ENCODE data around the gene KRT15. TPM values are rescaled to one million over a fixed set of nuclear protein-coding genes. Genes with fewer than 3 reads are reported as not detected.
A peak's percentile ranks its signal among the peaks of the same experiment; 100 is the strongest.

KRT15 gene
- total and polyA plus RNA-seq, 2 of the 8 experiments (the other 6 are each of a cell fraction or from before 2014, with no cell fraction given): 0.11 to 0.13 TPM

DNA sequence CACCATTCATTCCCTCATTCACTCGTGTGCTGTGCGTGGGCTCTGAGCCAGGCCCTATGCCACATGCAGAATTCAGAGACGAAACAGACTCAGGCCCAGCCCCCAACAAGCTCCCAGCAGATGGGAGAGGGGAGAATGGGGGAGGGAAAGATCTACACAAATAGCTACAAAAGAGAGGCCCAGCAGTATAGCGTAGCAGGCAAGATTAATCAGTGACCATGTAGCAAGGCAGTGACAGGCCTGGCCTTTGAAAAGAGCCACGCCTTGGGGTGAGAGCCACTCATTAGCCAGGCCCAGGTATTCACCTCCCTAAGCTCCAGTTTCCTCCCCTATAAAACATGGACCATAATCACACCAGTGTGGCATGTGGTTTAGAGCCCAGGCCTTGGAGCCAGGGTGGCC lies 25.8 kb upstream of the KRT15 start:
- Histone ChIP-seq H3K4me3 (ENCODE audit: extremely low read depth in 1 of 4, insufficient read depth in 2 of 4, low read depth in 3 of 4, low read length in 4 of 4) (no peak overlapping the region), H4K8ac (ENCODE audit: extremely low read depth, insufficient read depth, low read length) (peak overlapping the region; percentile 51; the same call in 1 of the 2 replicates), H2AFZ (ENCODE audit: low read length) (peak overlapping the region; percentile 81), H2BK12ac (ENCODE audit: low read depth, low read length) (peak overlapping the region; percentile 75; the same call in 1 of the 2 replicates), H4K5ac (ENCODE audit: insufficient read length, low read depth, low read length) (peak overlapping the region; percentile 23), H3K14ac (ENCODE audit: insufficient read length) (no peak overlapping the region), H4K20me1 (replicated peaks in 1 of 2; ENCODE audit: control insufficient read depth in 1 of 2, insufficient read depth in 2 of 2, low read length in 2 of 2) (no peaks in the 10 kb centered on the region), H3K27ac (ENCODE audit: low read depth, low read length) (no peak overlapping the region), H2BK15ac (ENCODE audit: low read length) (peak overlapping the region; percentile 88; the same call in 1 of the 2 replicates), H3K79me2 (ENCODE audit: control insufficient read depth in 1 of 2, insufficient read depth in 2 of 2, low read length in 2 of 2) (no peaks in the 10 kb centered on the region), H3K23ac (ENCODE audit: insufficient read length) (no peak overlapping the region), H3K4me2 (ENCODE audit: insufficient read depth in 1 of 2, low read depth in 2 of 2, low read length in 2 of 2) (peak overlapping the region in 1 of 2 experiments; percentile 21; a peak in 1 of 4 replicates), H3K9me3 (ENCODE audit: insufficient read depth in 2 of 2, low read depth in 1 of 2, low read length in 1 of 2) (no peaks in the 10 kb centered on the region; a peak in 1 of 4 replicates), H3K4me1 (replicated peaks in 1 of 4; ENCODE audit: control insufficient read depth in 3 of 4, insufficient read depth in 4 of 4, low read length in 3 of 4) (peaks cover 8 to 28% (median 16%) of the 10 kb centered on the region in 4 experiments), H3K27me3 (replicated peaks in 1 of 4; ENCODE audit: control insufficient read depth in 3 of 4, extremely low read depth in 1 of 4, insufficient read depth in 3 of 4, low read length in 3 of 4) (no peaks in the 10 kb centered on the region; a peak in 1 of 7 replicates), H3K23me2 (ENCODE audit: low read depth, low read length) (no peaks in the 10 kb centered on the region), H3K9ac (replicated peaks in 1 of 4; ENCODE audit: extremely low read depth in 1 of 4, low read depth in 3 of 4, low read length in 3 of 4) (no peak overlapping the region), H3K79me1 (ENCODE audit: low read depth, low read length) (no peaks in the 10 kb centered on the region), H3K56ac (replicated peaks; ENCODE audit: insufficient read length, low read depth, low read length) (no peak overlapping the region), H2AK5ac (ENCODE audit: low read depth, low read length) (no peak overlapping the region; the same call in 1 of the 2 replicates), H3K4ac (replicated peaks; ENCODE audit: insufficient read length, low read depth, low read length) (peak overlapping the region; percentile 1), H2BK120ac (replicated peaks; ENCODE audit: low read depth, low read length) (peak overlapping the region; percentile 60), H2BK20ac (ENCODE audit: low read length) (peak overlapping the region; percentile 80; the same call in 1 of the 2 replicates), H2BK5ac (ENCODE audit: low read depth, low read length) (no peak overlapping the region), H3K18ac (ENCODE audit: extremely low read depth, low read length) (peak overlapping the region; percentile 71; the same call in 1 of the 2 replicates), H4K91ac (replicated peaks; ENCODE audit: insufficient read length, low read length) (no peak overlapping the region), H3K36me3 (ENCODE audit: control insufficient read depth in 2 of 4, insufficient read depth in 4 of 4, low read length in 3 of 4) (no peaks in the 10 kb centered on the region)
- CTCF ChIA-PET (ENCODE audit: partially characterized antibody): interaction anchor here (0.7 to 21.2 kb wide), 14 partner anchors 9 to 684 kb away, joined by 3 to 492 read pairs (median 3); partner anchors contain the start of genes KRT13, KRT19, KRT35 and KRT36
- TF ChIP-seq EZH2 (IDR thresholded peaks at IDR 0.05; ENCODE audit: low read depth, low read length, severe bottlenecking) (no peak), ASH2L (IDR thresholded peaks at IDR 0.05; ENCODE audit: low read length) (peak; percentile 49)
- WGBS, 2 experiments (ENCODE audit: extremely low coverage in 1 of 2, insufficient coverage in 1 of 2, insufficient read length in 1 of 2, insufficient replicate concordance in 2 of 2, low coverage in 1 of 2, low lambda C conversion rate in 2 of 2, missing lambda C conversion rate in 1 of 2): 70% methylated on average over 5 of the region's 5 CpGs; no CpG with 5 or more reads in 1 of the 2 experiments
- POLR2A ChIA-PET (ENCODE audit: partially characterized antibody): interaction anchor here (0.6 to 16.2 kb wide), 8 partner anchors 9 to 319 kb away, joined by 3 to 293 read pairs (median 3); partner anchors contain the start of genes EIF1 and KRT19
- FAIRE-seq: no peak
- DNase-seq (ENCODE audit: low read depth in 1 of 2, low spot score in 2 of 2): no peak
